HepG2 (cell line): ENCODE data around the gene FAM174C. TPM values are rescaled to one million over a fixed set of nuclear protein-coding genes. Genes with fewer than 3 reads are reported as not detected.

Source experiments
- ETV6 ChIP-seq: sonication (generic); formaldehyde crosslinking; conservative IDR thresholded peaks from 2 replicates; pipeline ENCODE4 v1.4.0; 2020; ENCODE audit warnings: missing genetic modification reagents
- MATR3 ChIP-seq: sonication (generic); formaldehyde crosslinking; IDR thresholded peaks from 2 replicates; pipeline ENCODE4 v1.4.0; 2020; ENCODE audit warnings: missing genetic modification reagents
- MLLT10 ChIP-seq: sonication (generic); formaldehyde crosslinking; IDR thresholded peaks from 2 replicates; pipeline ENCODE4 v1.4.0; 2020; ENCODE audit warnings: missing genetic modification reagents
- NR2C2 ChIP-seq: sonication (generic); formaldehyde crosslinking; IDR thresholded peaks from 2 replicates; pipeline ENCODE4 v1.4.0; 2020; ENCODE audit warnings: missing genetic modification reagents, mild to moderate bottlenecking, moderate library complexity, borderline replicate concordance
- POGK ChIP-seq: sonication (generic); formaldehyde crosslinking; conservative IDR thresholded peaks from 2 replicates; pipeline ENCODE4 v1.8.0; 2022; ENCODE audit warnings: mild to moderate bottlenecking, moderate library complexity, missing genetic modification reagents
- RERE ChIP-seq: IDR thresholded peaks from 2 replicates; pipeline ENCODE4 v1.6.1; 2016; ENCODE audit warnings: low read depth, missing genetic modification reagents, missing compliant biosample characterization
- RFX3 ChIP-seq: IDR thresholded peaks from 2 replicates; pipeline ENCODE4 v1.6.1; 2016; ENCODE audit warnings: missing biosample characterization, missing genetic modification reagents
- RFX5 ChIP-seq: IDR thresholded peaks from 2 replicates; pipeline ENCODE4 v1.6.1; 2011; ENCODE audit warnings: low read depth, low read length, improper control_type of control experiment
- RFXANK ChIP-seq: IDR thresholded peaks from 2 replicates; pipeline ENCODE4 v1.6.1; 2016
- SRF ChIP-seq: IDR thresholded peaks from 2 replicates; pipeline ENCODE4 v1.6.1; 2011; ENCODE audit warnings: mild to moderate bottlenecking, low read depth, low read length, moderate library complexity
- STAG1 ChIP-seq: sonication (generic); formaldehyde crosslinking; IDR thresholded peaks from 2 replicates; pipeline ENCODE4 v1.4.0; 2020; ENCODE audit warnings: missing genetic modification reagents
- ZIK1 ChIP-seq: sonication (generic); formaldehyde crosslinking; IDR thresholded peaks from 2 replicates; pipeline ENCODE4 v1.5.0; 2020; ENCODE audit warnings: mild to moderate bottlenecking, low read depth, missing genetic modification reagents, borderline replicate concordance
- ZKSCAN1 ChIP-seq: fragments of 150-350 bp; IDR thresholded peaks from 2 replicates; pipeline ENCODE4 v1.6.1; 2014; ENCODE audit warnings: low read length
- ZMYM4 ChIP-seq: sonication (generic); formaldehyde crosslinking; IDR thresholded peaks from 2 replicates; pipeline ENCODE4 v1.8.1; 2023; ENCODE audit warnings: mild to moderate bottlenecking, missing genetic modification reagents
- ZNF143 ChIP-seq: sonication (generic); formaldehyde crosslinking; IDR thresholded peaks from 2 replicates; pipeline ENCODE4 v1.4.0; 2020; ENCODE audit warnings: missing genetic modification reagents
- ZNF678 ChIP-seq: sonication (generic); formaldehyde crosslinking; IDR thresholded peaks from 2 replicates; pipeline ENCODE4 v1.4.0; 2020; ENCODE audit warnings: mild to moderate bottlenecking, missing genetic modification reagents
- ZNF687 ChIP-seq: sonication (generic); formaldehyde crosslinking; IDR thresholded peaks from 2 replicates; pipeline ENCODE4 v1.5.1; 2020; ENCODE audit warnings: mild to moderate bottlenecking, missing genetic modification reagents, moderate library complexity
- ZNF749 ChIP-seq: sonication (generic); formaldehyde crosslinking; IDR thresholded peaks from 2 replicates; pipeline ENCODE4 v1.8.0; 2022; ENCODE audit warnings: mild to moderate bottlenecking, missing genetic modification reagents, moderate library complexity, borderline replicate concordance
- ZNF782 ChIP-seq: sonication (generic); formaldehyde crosslinking; IDR thresholded peaks from 2 replicates; pipeline ENCODE4 v1.4.0; 2020; ENCODE audit warnings: missing genetic modification reagents, mild to moderate bottlenecking, borderline replicate concordance
- ZNF878 ChIP-seq: sonication (generic); formaldehyde crosslinking; IDR thresholded peaks from 2 replicates; pipeline ENCODE4 v1.8.1; 2023; ENCODE audit warnings: mild to moderate bottlenecking, missing genetic modification reagents, moderate library complexity
- polyA plus RNA-seq, 8 experiments: library from polyadenylated mRNA; depleted of rRNA in 3 of 8; stranded (reverse) in 7 of 8; unstranded in 1 of 8; fragments of >200 nt; fragmentation: Illumina TruSeq in 4 of 8; extraction: Trizol in 4 of 8; gene quantifications; 2 replicates each; pipeline versions ENCODE4 v1.2.1 to v1.2.3, GENCODE V29; 2011 to 2016; ENCODE audit warnings: low read depth in 4 of 8, missing spikeins in 1 of 8, mixed read lengths in 1 of 8; ENCODE audit not compliant: insufficient read depth in 1 of 8
- total RNA-seq, 5 experiments: library from RNA; depleted of rRNA; stranded (reverse); fragments of >200 nt; fragmentation: Illumina TruSeq; extraction: Trizol; gene quantifications; 2 replicates each; pipeline ENCODE4 v1.2.3, GENCODE V29; 2016; ENCODE audit warnings: low read depth in 1 of 5

The FAM174C gene
- total and polyA plus RNA-seq, 2 of the 13 experiments (the other 11 are each of a cell fraction or from before 2014, with no cell fraction given), result 19.5 to 31.3 TPM

GRCh38 chr19:1248139-1248785 lies 27.1 kb upstream of the FAM174C start, which contains the start of gene MIDN (continued):
- TF ChIP-seq RERE (CRISPR knock-in tag) (no peak), POGK (0 out of 2 replicates have a peak, but pooled peaks have one; percentile 36), ZNF878 (peak; percentile 77), MATR3 (CRISPR knock-in tag) (no peak), ZMYM4 (peak; percentile 22; the same call in 1 of the 2 replicates), RFXANK (CRISPR knock-in tag) (no peak), ZNF678 (CRISPR knock-in tag) (no peak), NR2C2 (CRISPR knock-in tag) (no peak), ZNF782 (no peak), ZNF143 (CRISPR knock-in tag) (no peak), ETV6 (CRISPR knock-in tag) (0 out of 2 replicates have a peak, but pooled peaks have one; percentile 58), MLLT10 (CRISPR knock-in tag) (no peak), ZNF749 (CRISPR knock-in tag) (no peak), RFX3 (CRISPR knock-in tag) (no peak), RFX5 (no peak), STAG1 (CRISPR knock-in tag) (peak; percentile 19; the same call in 1 of the 2 replicates), ZKSCAN1 (no peak), SRF (no peak), ZNF687 (CRISPR knock-in tag) (peak; percentile 81), ZIK1 (no peak)
